H9 (cell line): ENCODE measurements around the gene CHD6. TPM values are rescaled to one million over a fixed set of nuclear protein-coding genes. Genes with fewer than 3 reads are reported as not detected.

ENCODE experiments used
- DNase-seq: peaks from one replicate; pipeline ENCODE4 v3.0.0-alpha.2; 2017
- H2AFZ ChIP-seq: one replicate; pipeline ENCODE4 v1.6.1; 2013; ENCODE audit warnings: mild to moderate bottlenecking, low read length, control low read depth, moderate library complexity
- H2AK5ac ChIP-seq: 2 replicates; pipeline ENCODE4 v1.6.1; 2013; ENCODE audit warnings: low read length, control low read depth, mixed read lengths; ENCODE audit not compliant: insufficient read length
- H2BK120ac ChIP-seq: one replicate; pipeline ENCODE4 v1.6.1; 2013; ENCODE audit warnings: low read depth, mild to moderate bottlenecking, low read length, control low read depth, inconsistent platforms; ENCODE audit not compliant: poor library complexity, severe bottlenecking
- H2BK12ac ChIP-seq: 2 replicates; pipeline ENCODE4 v1.6.1; 2013; ENCODE audit warnings: low read length, control low read depth, mixed read lengths, low read depth; ENCODE audit not compliant: insufficient read length
- H2BK15ac ChIP-seq: 2 replicates; pipeline ENCODE4 v1.6.1; 2013; ENCODE audit warnings: low read depth, low read length, control low read depth
- H2BK20ac ChIP-seq: one replicate; pipeline ENCODE4 v1.6.1; 2013; ENCODE audit warnings: low read depth, mild to moderate bottlenecking, low read length, control low read depth, inconsistent platforms; ENCODE audit not compliant: poor library complexity, severe bottlenecking
- H2BK5ac ChIP-seq: 2 replicates; pipeline ENCODE4 v1.6.1; 2013; ENCODE audit warnings: low read length, control low read depth, mixed read lengths; ENCODE audit not compliant: insufficient read length
- H3K14ac ChIP-seq: 2 replicates; pipeline ENCODE4 v1.6.1; 2013; ENCODE audit warnings: low read length, control low read depth; ENCODE audit not compliant: insufficient read depth
- H3K18ac ChIP-seq: 2 replicates; pipeline ENCODE4 v1.6.1; 2013; ENCODE audit warnings: low read depth, mild to moderate bottlenecking, mixed read lengths, low read length, control low read depth; ENCODE audit not compliant: insufficient read length
- H3K23ac ChIP-seq: 2 replicates; pipeline ENCODE4 v1.6.1; 2013; ENCODE audit warnings: low read length, control low read depth, mixed read lengths, low read depth; ENCODE audit not compliant: insufficient read length
- H3K23me2 ChIP-seq: 2 replicates; pipeline ENCODE4 v1.6.1; 2013; ENCODE audit warnings: low read depth, mild to moderate bottlenecking, mixed read lengths, low read length, control low read depth; ENCODE audit not compliant: insufficient read length, poor library complexity, severe bottlenecking
- H3K27ac ChIP-seq: 2 replicates; pipeline ENCODE4 v1.5.1; 2013; ENCODE audit warnings: low read length, control low read depth, mixed read lengths, low read depth; ENCODE audit not compliant: insufficient read length
- H3K27me3 ChIP-seq: 2 replicates; pipeline ENCODE4 v1.6.1; 2013; ENCODE audit warnings: low read length, control low read depth, inconsistent platforms; ENCODE audit not compliant: insufficient read depth
- H3K4ac ChIP-seq: 2 replicates; pipeline ENCODE4 v1.6.1; 2013; ENCODE audit warnings: low read depth, mild to moderate bottlenecking, control low read depth, inconsistent platforms, low read length, moderate library complexity
- H3K4me1 ChIP-seq: 2 replicates; pipeline ENCODE4 v1.6.1; 2013; ENCODE audit warnings: low read length, control low read depth, inconsistent platforms; ENCODE audit not compliant: insufficient read depth
- H3K4me2 ChIP-seq: 2 replicates; pipeline ENCODE4 v1.6.1; 2013; ENCODE audit warnings: low read length, control low read depth, mixed read lengths; ENCODE audit not compliant: insufficient read length, insufficient read depth
- H3K56ac ChIP-seq: 2 replicates; pipeline ENCODE4 v1.6.1; 2013; ENCODE audit warnings: low read depth, mild to moderate bottlenecking, mixed read lengths, low read length, control low read depth; ENCODE audit not compliant: insufficient read length
- H3K79me1 ChIP-seq: 2 replicates; pipeline ENCODE4 v1.6.1; 2013; ENCODE audit warnings: low read depth, mild to moderate bottlenecking, moderate library complexity, low read length, control low read depth, inconsistent platforms; ENCODE audit not compliant: insufficient read depth, poor library complexity, severe bottlenecking
- H3K79me2 ChIP-seq: 2 replicates; pipeline ENCODE4 v1.6.1; 2013; ENCODE audit warnings: low read length, control low read depth, inconsistent platforms; ENCODE audit not compliant: insufficient read depth
- H3K9ac ChIP-seq: 2 replicates; pipeline ENCODE4 v1.6.1; 2013; ENCODE audit warnings: low read length, control low read depth, mixed read lengths; ENCODE audit not compliant: insufficient read length; ENCODE audit errors: extremely low read depth
- H3K9me3 ChIP-seq: one replicate; pipeline ENCODE4 v1.6.1; 2013; ENCODE audit warnings: low read depth, low read length, inconsistent platforms; ENCODE audit not compliant: control insufficient read depth
- H3T11ph ChIP-seq: one replicate; pipeline ENCODE4 v1.6.1; 2013; ENCODE audit warnings: mild to moderate bottlenecking, low read length, control low read depth, inconsistent platforms
- H4K20me1 ChIP-seq: one replicate; pipeline ENCODE4 v1.6.1; 2013; ENCODE audit not compliant: control insufficient read depth, insufficient read length, insufficient read depth
- H4K5ac ChIP-seq: 2 replicates; pipeline ENCODE4 v1.6.1; 2013; ENCODE audit warnings: low read depth, mild to moderate bottlenecking, mixed read lengths, low read length, control low read depth; ENCODE audit not compliant: insufficient read length
- H4K8ac ChIP-seq: replicated peaks from 2 replicates; pipeline ENCODE4 v1.6.1; 2013; ENCODE audit warnings: low read length, control low read depth, mixed read lengths, low read depth; ENCODE audit not compliant: insufficient read length
- H4K91ac ChIP-seq: 2 replicates; pipeline ENCODE4 v1.6.1; 2013; ENCODE audit warnings: low read depth, mild to moderate bottlenecking, moderate library complexity, mixed read lengths, low read length, control low read depth; ENCODE audit not compliant: insufficient read length
- H3K27ac Mint-ChIP-seq, 3 experiments: 2 replicates in 2 of 3; 3 replicates in 1 of 3; pipeline ENCODE4 v1.8.0; 2020 to 2021; ENCODE audit warnings: mixed read lengths in 3 of 3, mild to moderate bottlenecking in 1 of 3, moderate library complexity in 1 of 3
- H3K27me3 Mint-ChIP-seq: 2 replicates; pipeline ENCODE4 v1.8.0; 2021; ENCODE audit warnings: low read depth, mild to moderate bottlenecking, moderate library complexity, mixed read lengths
- H3K36me3 Mint-ChIP-seq, 3 experiments: 2 replicates in 2 of 3; 3 replicates in 1 of 3; pipeline ENCODE4 v1.8.0; 2020 to 2021; ENCODE audit warnings: low read depth in 3 of 3, mixed read lengths in 3 of 3; ENCODE audit not compliant: insufficient read depth in 1 of 3
- H3K4me1 Mint-ChIP-seq, 2 experiments: 2 replicates each; pipeline ENCODE4 v1.8.0; 2020; ENCODE audit warnings: mixed read lengths in 2 of 2
- H3K4me3 Mint-ChIP-seq, 2 experiments: 2 replicates in 1 of 2; 3 replicates in 1 of 2; pipeline ENCODE4 v1.8.0; 2020 to 2021; ENCODE audit warnings: mild to moderate bottlenecking in 2 of 2, mixed read lengths in 2 of 2, moderate library complexity in 1 of 2
- H3K9me3 Mint-ChIP-seq, 2 experiments: 2 replicates in 1 of 2; 3 replicates in 1 of 2; pipeline ENCODE4 v1.8.0; 2020; ENCODE audit warnings: mild to moderate bottlenecking in 2 of 2, mixed read lengths in 2 of 2, moderate library complexity in 1 of 2
- CTCF ChIP-seq: fragments of 200-600 bp; sonication (generic); conservative IDR thresholded peaks from 3 replicates; pipeline ENCODE4 v1.8.0; 2021; ENCODE audit warnings: antibody characterized with exemption, mild to moderate bottlenecking
- WGBS: extraction: QIAGEN DNeasy Blood & Tissue Kit; methylation state at CpG from one replicate; pipeline ENCODE4 v1.1.7; 2013; ENCODE audit warnings: missing lambda C conversion rate, low lambda C conversion rate, mixed read lengths; ENCODE audit not compliant: insufficient read length; ENCODE audit errors: extremely low coverage; 5-methylcytosine and 5-hydroxymethylcytosine counted together
- total RNA-seq: library from RNA; stranded (reverse); gene quantifications from 2 replicates; pipeline ENCODE4 v1.2.1, GENCODE V29; 2021

CHD6 gene
- total RNA-seq, 1 experiment from 2014 or later = 51.5 TPM

DNA sequence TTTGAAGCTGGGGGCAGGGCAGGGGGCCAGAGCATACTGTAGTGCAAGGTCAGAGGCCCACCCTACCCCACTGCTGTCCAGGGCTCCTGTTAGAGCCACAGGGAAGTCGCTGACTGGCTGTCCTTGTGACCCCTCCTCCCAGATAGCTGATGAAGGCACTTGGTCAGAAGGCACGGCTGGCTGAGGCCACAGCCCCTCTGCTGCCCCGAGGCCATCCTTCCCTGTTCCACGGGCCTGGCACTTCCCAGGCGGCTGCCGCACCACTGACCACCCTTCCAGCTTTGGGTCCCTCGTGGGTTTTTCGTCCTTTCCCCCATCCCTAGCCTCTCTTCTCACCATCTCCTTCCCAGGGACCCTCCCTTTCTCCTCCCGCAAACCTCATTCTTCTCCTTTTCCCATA, 242.3 kb downstream of the CHD6 start:
- H3K9ac ChIP-seq = no peak overlapping the region
- no peak overlapping the region for H2AK5ac ChIP-seq
- H3K9me3 Mint-ChIP-seq = peaks cover 7 to 14% of the 10 kb centered on the region in 2 experiments
- H3K18ac ChIP-seq = no peak overlapping the region
- H3K79me2 ChIP-seq = no peaks in the 10 kb centered on the region
- H3K56ac ChIP-seq = no peak overlapping the region
- no peak overlapping the region for H4K5ac ChIP-seq
- no peak overlapping the region for H2BK120ac ChIP-seq
- peaks cover 12 to 15% of the 10 kb centered on the region in 2 experiments for H3K4me1 Mint-ChIP-seq
- no peaks in the 10 kb centered on the region for H3K23me2 ChIP-seq
- no peak overlapping the region for H2AFZ ChIP-seq
- no peaks in the 10 kb centered on the region for H3K79me1 ChIP-seq
- no peak overlapping the region for H2BK12ac ChIP-seq
- no peak overlapping the region for H3K27ac ChIP-seq
- TF ChIP-seq CTCF = no peak
- H3K4me3 Mint-ChIP-seq = no peak overlapping the region
- no peak overlapping the region for H2BK5ac ChIP-seq
- H3K27me3 Mint-ChIP-seq = peaks cover 28% of the 10 kb centered on the region
- no peaks in the 10 kb centered on the region for H3K4me1 ChIP-seq
- H3K27ac Mint-ChIP-seq = no peak overlapping the region
- no peak overlapping the region for H3T11ph ChIP-seq
- no peak overlapping the region for H4K91ac ChIP-seq
- H4K20me1 ChIP-seq = no peaks in the 10 kb centered on the region
- H3K4me2 ChIP-seq = no peak overlapping the region
- H3K23ac ChIP-seq = no peak overlapping the region
- peaks cover 4% of the 10 kb centered on the region for H3K9me3 ChIP-seq
- no peak overlapping the region for H3K4ac ChIP-seq
- no peak overlapping the region for H4K8ac ChIP-seq
- WGBS = no CpG with 5 or more reads among the region's 9 CpGs
- H3K27me3 ChIP-seq = no peaks in the 10 kb centered on the region
- no peak overlapping the region; the same call in 1 of the 2 replicates for H3K14ac ChIP-seq
- no peak overlapping the region for H2BK20ac ChIP-seq
- H3K36me3 Mint-ChIP-seq = peaks cover 0 to 10% (median 5%) of the 10 kb centered on the region in 3 experiments; a peak in 4 of 7 replicates
- no peak for DNase-seq
- H2BK15ac ChIP-seq = no peak overlapping the region
